ENCODE results near the gene INPP4A. TPM values are rescaled to one million over a fixed set of nuclear protein-coding genes. Genes with fewer than 3 reads are reported as not detected.

Gene INPP4A
- total RNA-seq, 1 donor from 2014 or later, result 32.4 TPM

GRCh38 chr2:98533547-98533946 is 88.9 kb downstream of the INPP4A start:
- H3K27me3 Mint-ChIP-seq (ENCODE audit: low read depth), result no peaks in the 10 kb centered on the region
- peaks cover 3% of the 10 kb centered on the region for H3K36me3 Mint-ChIP-seq (ENCODE audit: low read depth)
- no peak for TF ChIP-seq CTCF (conservative IDR thresholded peaks at IDR 0.05)
- peaks cover under 1% of the 10 kb centered on the region for H3K9me3 Mint-ChIP-seq
- peaks cover 15% of the 10 kb centered on the region for H3K4me1 Mint-ChIP-seq
- H3K27ac Mint-ChIP-seq (ENCODE audit: unreplicated experiment), result no peak overlapping the region
- H3K4me3 Mint-ChIP-seq, result no peak overlapping the region
- DNase-seq (ENCODE audit: low read depth, low spot score), result no peak

- Mint-ChIP-seq H3K36me3 (ENCODE audit: low read depth) (peaks cover 5% of the 10 kb centered on the region), H3K4me1 (peaks cover 15% of the 10 kb centered on the region), H3K27me3 (ENCODE audit: low read depth) (no peaks in the 10 kb centered on the region), H3K27ac (ENCODE audit: unreplicated experiment) (no peak overlapping the region), H3K4me3 (no peak overlapping the region), H3K9me3 (no peaks in the 10 kb centered on the region)
- DNase-seq (ENCODE audit: low read depth, low spot score), result no peak
- TF ChIP-seq CTCF (conservative IDR thresholded peaks at IDR 0.05), result no peak
These were observed 90.1 kb downstream of the INPP4A start for GRCh38 chr2:98534761-98535160.

- DNase-seq (ENCODE audit: low read depth, low spot score), result no peak
- H3K9me3 Mint-ChIP-seq, result no peaks in the 10 kb centered on the region
- H3K27ac Mint-ChIP-seq (ENCODE audit: unreplicated experiment), result no peak overlapping the region
- H3K4me3 Mint-ChIP-seq, result no peak overlapping the region
- no peaks in the 10 kb centered on the region for H3K27me3 Mint-ChIP-seq (ENCODE audit: low read depth)
- no peak for TF ChIP-seq CTCF (conservative IDR thresholded peaks at IDR 0.05)
- H3K4me1 Mint-ChIP-seq, result peaks cover 15% of the 10 kb centered on the region
- peaks cover 13% of the 10 kb centered on the region for H3K36me3 Mint-ChIP-seq (ENCODE audit: low read depth)
These were observed 91.5 kb downstream of the INPP4A start for GRCh38 chr2:98535971-98536677.

- peaks cover 15% of the 10 kb centered on the region for H3K4me1 Mint-ChIP-seq
- peaks cover 13% of the 10 kb centered on the region for H3K36me3 Mint-ChIP-seq (ENCODE audit: low read depth)
- no peak for TF ChIP-seq CTCF (conservative IDR thresholded peaks at IDR 0.05)
- peak overlapping the region; percentile 87 for H3K27ac Mint-ChIP-seq (ENCODE audit: unreplicated experiment)
- H3K27me3 Mint-ChIP-seq (ENCODE audit: low read depth), result no peaks in the 10 kb centered on the region
- H3K4me3 Mint-ChIP-seq, result no peak overlapping the region
- DNase-seq (ENCODE audit: low read depth, low spot score), result no peak
- H3K9me3 Mint-ChIP-seq, result no peaks in the 10 kb centered on the region
These were observed 92.9 kb downstream of the INPP4A start for GRCh38 chr2:98537390-98538126.

GRCh38 chr2:98538280-98539041 is 93.8 kb downstream of the INPP4A start:
- Mint-ChIP-seq H3K4me1 (peaks cover 15% of the 10 kb centered on the region), H3K4me3 (no peak overlapping the region), H3K9me3 (no peaks in the 10 kb centered on the region), H3K36me3 (ENCODE audit: low read depth) (peaks cover 13% of the 10 kb centered on the region), H3K27ac (ENCODE audit: unreplicated experiment) (no peak overlapping the region), H3K27me3 (ENCODE audit: low read depth) (no peaks in the 10 kb centered on the region)
- no peak for TF ChIP-seq CTCF (conservative IDR thresholded peaks at IDR 0.05)
- no peak for DNase-seq (ENCODE audit: low read depth, low spot score)

All from neural crest cell (in vitro differentiated cells).